HG03280 (cell line): ENCODE data around the gene SPATS1.

ENCODE experiments used
- ATAC-seq: cut with Tn5 transposase; IDR thresholded peaks from one replicate; pipeline ENCODE4 v1.9.1; 2021; ENCODE audit warnings: mild to moderate bottlenecking, moderate library complexity; ENCODE audit not compliant: unreplicated experiment

The SPATS1 gene

GRCh38 chr6:44387346-44388134, 45.1 kb downstream of the SPATS1 start, which contains the start of gene CDC5L:
TSS of gene CDC5L (plus strand) at chr6:44387706. CDS start at chr6:44387824, 118 bp downstream.
- peak; percentile 91 for ATAC-seq

GRCh38 chr6:44388135-44388487, 45.7 kb downstream of the SPATS1 start:
- ATAC-seq, result peak; percentile 1

GRCh38 chr6:44388887-44389286, 46.4 kb downstream of the SPATS1 start:
- ATAC-seq, result no peak

- no peak for ATAC-seq
Observed at GRCh38 chr6:44390158-44390683, 47.8 kb downstream of the SPATS1 start.
